ENCODE measurements around the gene CREB3L2.

CREB3L2 gene

GRCh38 chr7:137870684-137871083 lies 131.2 kb downstream of the CREB3L2 start:
- no peak for DNase-seq (ENCODE audit: low read depth)

GRCh38 chr7:137870078-137870477 lies 131.8 kb downstream of the CREB3L2 start:
- DNase-seq (ENCODE audit: low read depth) = no peak

GRCh38 chr7:137869260-137869659 lies 132.6 kb downstream of the CREB3L2 start:
- no peak for DNase-seq (ENCODE audit: low read depth)

GRCh38 chr7:137867289-137867688 lies 134.6 kb downstream of the CREB3L2 start:
- no peak for DNase-seq (ENCODE audit: low read depth)

- no peak for DNase-seq (ENCODE audit: low read depth)
Observed at GRCh38 chr7:137865764-137866163, 136.1 kb downstream of the CREB3L2 start.

- DNase-seq (ENCODE audit: low read depth) = no peak
Observed at GRCh38 chr7:137862964-137863363, 138.9 kb downstream of the CREB3L2 start.

GRCh38 chr7:137862358-137862757 lies 139.5 kb downstream of the CREB3L2 start:
- DNase-seq (ENCODE audit: low read depth) = no peak

GRCh38 chr7:137860542-137860941 lies 141.3 kb downstream of the CREB3L2 start:
- DNase-seq (ENCODE audit: low read depth) = no peak

- no peak for DNase-seq (ENCODE audit: low read depth)
Observed at GRCh38 chr7:137853053-137853452, 148.8 kb downstream of the CREB3L2 start.

- no peak for DNase-seq (ENCODE audit: low read depth)
Observed at GRCh38 chr7:137852108-137852507, 149.8 kb downstream of the CREB3L2 start.

- DNase-seq (ENCODE audit: low read depth) = no peak
Observed at GRCh38 chr7:137850972-137851945, 150.6 kb downstream of the CREB3L2 start.

GRCh38 chr7:137850571-137850970 lies 151.3 kb downstream of the CREB3L2 start:
- no peak for DNase-seq (ENCODE audit: low read depth)

GRCh38 chr7:137848095-137848494 lies 153.8 kb downstream of the CREB3L2 start:
- no peak for DNase-seq (ENCODE audit: low read depth)

GRCh38 chr7:137847568-137848050 lies 154.3 kb downstream of the CREB3L2 start:
- no peak for DNase-seq (ENCODE audit: low read depth)

GRCh38 chr7:137846827-137847567 lies 154.9 kb downstream of the CREB3L2 start, which contains the start of gene DGKI:
DGKI (minus strand) TSS chr7:137846974.
- no peak for DNase-seq (ENCODE audit: low read depth)

- DNase-seq (ENCODE audit: low read depth) = no peak
Observed at GRCh38 chr7:137846549-137846826, 155.4 kb downstream of the CREB3L2 start.

GRCh38 chr7:137844677-137845425 lies 157.0 kb downstream of the CREB3L2 start:
- no peak for DNase-seq (ENCODE audit: low read depth)

- DNase-seq (ENCODE audit: low read depth) = no peak
Observed at GRCh38 chr7:137839903-137840779, 161.7 kb downstream of the CREB3L2 start.

GRCh38 chr7:137838706-137839315 lies 163.1 kb downstream of the CREB3L2 start:
- DNase-seq (ENCODE audit: low read depth) = no peak

GRCh38 chr7:137836541-137836940 lies 165.3 kb downstream of the CREB3L2 start:
- DNase-seq (ENCODE audit: low read depth) = no peak

GRCh38 chr7:137836113-137836509 lies 165.8 kb downstream of the CREB3L2 start:
- no peak for DNase-seq (ENCODE audit: low read depth)

Measured in stimulated activated CD8-positive, alpha-beta memory T cell treated with anti-CD3 and anti-CD28 coated beads, Interleukin-4, amount 100 ng/mL, for 24 hours (primary cell).